Measurements from ENCODE around the gene SH2D6.
"Not testable (repeated sequence)": the region's sequence is repeated elsewhere in the genome, so short reads cannot be mapped to it uniquely, and the experiment has no call there.

The SH2D6 gene

GRCh38 chr2:85459771-85460170 lies 41.3 kb downstream of the SH2D6 start:
- H3K27me3 ChIP-seq (ENCODE audit: insufficient read depth, low read length), result no peaks in the 10 kb centered on the region
- H3K4me3 ChIP-seq (ENCODE audit: low read length), result no peak overlapping the region
- H2AFZ ChIP-seq (ENCODE audit: low read depth, low read length), result no peak overlapping the region
- no peaks in the 10 kb centered on the region for H3K4me1 ChIP-seq (ENCODE audit: insufficient read depth, low read length)
- H3K36me3 ChIP-seq (ENCODE audit: insufficient read depth, low read length), result no peaks in the 10 kb centered on the region
- H3K9me3 ChIP-seq (ENCODE audit: low read length), result no peaks in the 10 kb centered on the region

DNA sequence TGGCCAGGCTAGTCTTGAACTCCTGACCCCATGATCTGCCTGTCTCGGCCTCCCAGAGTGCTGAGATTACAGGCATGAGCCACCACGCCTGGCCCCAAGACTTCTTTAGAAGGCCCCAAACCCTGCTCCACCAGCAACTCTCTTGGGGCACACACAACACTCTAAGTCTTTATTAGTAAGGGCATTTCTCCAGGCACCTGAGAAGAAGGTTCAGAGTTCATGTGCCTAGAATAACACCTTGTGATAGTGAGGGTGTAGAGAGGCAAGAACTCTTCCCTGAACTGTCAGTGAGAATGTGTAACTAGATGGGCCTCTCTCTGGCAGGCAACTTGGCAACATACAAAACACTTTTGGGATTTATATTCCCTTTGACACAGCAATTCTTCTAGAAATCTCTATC lies 43.8 kb downstream of the SH2D6 start:
- no peaks in the 10 kb centered on the region for H3K9me3 ChIP-seq (ENCODE audit: low read length)
- H3K36me3 ChIP-seq (ENCODE audit: insufficient read depth, low read length), result no peaks in the 10 kb centered on the region
- H3K4me3 ChIP-seq (ENCODE audit: low read length), result no peak overlapping the region
- no peaks in the 10 kb centered on the region for H3K27me3 ChIP-seq (ENCODE audit: insufficient read depth, low read length)
- H2AFZ ChIP-seq (ENCODE audit: low read depth, low read length), result no peak overlapping the region
- no peaks in the 10 kb centered on the region for H3K4me1 ChIP-seq (ENCODE audit: insufficient read depth, low read length)

DNA sequence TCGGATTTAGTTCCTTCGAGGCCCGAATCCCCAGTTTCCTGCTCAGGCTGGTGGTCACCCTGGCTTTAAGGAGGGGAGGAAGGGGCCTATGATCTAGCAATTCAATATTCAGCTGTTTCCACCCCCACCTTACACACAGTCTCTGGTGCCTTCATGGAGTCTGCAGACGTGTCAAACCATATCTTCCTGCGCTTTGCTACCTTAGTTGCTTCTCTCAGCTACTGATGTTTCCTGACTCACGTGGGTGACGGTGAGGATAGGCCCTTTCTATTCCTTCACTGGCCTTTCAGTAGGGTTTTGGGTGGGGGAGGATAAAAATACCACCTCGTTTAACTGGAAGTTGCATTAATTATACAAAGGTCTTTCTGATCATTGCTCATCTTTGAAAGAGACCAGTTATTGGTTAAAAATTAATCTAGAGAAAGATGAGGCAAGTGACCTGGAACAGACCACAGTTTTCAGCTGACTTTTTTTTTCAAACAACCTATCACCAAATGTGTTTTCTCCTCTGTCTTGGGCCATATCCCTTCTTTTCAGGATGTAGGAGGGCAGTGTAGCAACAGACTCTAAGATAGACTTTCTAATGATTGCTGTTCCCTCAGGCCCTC lies 49.7 kb downstream of the SH2D6 start:
- H3K36me3 ChIP-seq (ENCODE audit: insufficient read depth, low read length), result no peaks in the 10 kb centered on the region
- no peaks in the 10 kb centered on the region for H3K4me1 ChIP-seq (ENCODE audit: insufficient read depth, low read length)
- no peaks in the 10 kb centered on the region for H3K9me3 ChIP-seq (ENCODE audit: low read length)
- no peak overlapping the region for H3K4me3 ChIP-seq (ENCODE audit: low read length)
- no peak overlapping the region for H2AFZ ChIP-seq (ENCODE audit: low read depth, low read length)
- H3K27me3 ChIP-seq (ENCODE audit: insufficient read depth, low read length), result no peaks in the 10 kb centered on the region

- Histone ChIP-seq H3K4me1 (ENCODE audit: insufficient read depth, low read length) (no peaks in the 10 kb centered on the region), H3K9me3 (ENCODE audit: low read length) (no peaks in the 10 kb centered on the region)
Observed at GRCh38 chr2:85468704-85469349, 50.3 kb downstream of the SH2D6 start.

DNA sequence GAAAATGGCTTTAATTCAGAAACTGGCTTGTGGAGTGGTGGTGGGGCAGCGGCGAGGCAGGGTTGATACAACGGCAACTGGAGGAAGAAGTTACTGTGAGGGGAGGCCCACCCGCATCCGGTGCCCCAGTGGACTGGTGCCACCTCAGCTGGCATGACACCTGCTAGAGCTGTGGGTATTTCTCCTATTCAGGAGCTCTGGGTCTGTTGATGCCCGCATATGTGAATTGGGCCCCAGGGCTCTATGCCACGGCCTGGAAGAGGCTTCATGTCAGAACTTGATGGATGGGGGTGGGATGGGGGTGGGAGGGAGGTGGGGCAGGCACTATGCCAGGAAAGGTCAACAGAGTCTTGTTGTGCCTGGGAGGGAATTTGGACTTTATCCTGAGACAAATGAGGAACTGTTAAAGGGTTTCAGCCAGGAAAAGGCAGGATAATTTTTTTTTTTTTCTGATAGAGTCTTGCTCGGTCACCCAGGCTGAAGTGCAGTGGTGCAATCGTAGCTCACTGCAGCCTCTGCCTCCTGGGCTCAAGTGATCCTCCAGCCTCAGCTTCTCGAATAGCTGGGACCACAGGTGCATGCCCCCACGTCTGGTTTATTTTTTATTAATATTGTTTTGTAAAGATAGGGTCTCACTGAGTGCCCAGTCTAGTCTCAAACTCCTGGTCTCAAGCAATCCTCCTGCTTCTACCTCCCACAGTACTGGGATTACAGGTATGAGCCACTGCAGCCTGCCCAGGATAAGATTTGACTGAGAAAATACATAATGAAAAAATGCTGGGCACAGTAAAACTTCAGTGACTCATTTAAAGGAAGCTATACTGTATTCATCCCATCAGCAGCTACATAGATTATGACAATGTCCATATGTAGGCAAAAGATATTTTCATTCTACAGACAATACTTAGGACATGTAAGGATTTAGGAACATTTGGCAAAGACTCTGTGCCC lies 52.6 kb downstream of the SH2D6 start:
- no peak overlapping the region for H2AFZ ChIP-seq (ENCODE audit: low read depth, low read length)
- no peaks in the 10 kb centered on the region for H3K27me3 ChIP-seq (ENCODE audit: insufficient read depth, low read length)
- H3K36me3 ChIP-seq (ENCODE audit: insufficient read depth, low read length), result no peaks in the 10 kb centered on the region
- H3K9me3 ChIP-seq (ENCODE audit: low read length), result no peaks in the 10 kb centered on the region
- H3K4me1 ChIP-seq (ENCODE audit: insufficient read depth, low read length), result peaks cover 7% of the 10 kb centered on the region
- H3K4me3 ChIP-seq (ENCODE audit: low read length), result no peak overlapping the region

More at GRCh38 chr2:85468704-85469349, 50.3 kb downstream of the SH2D6 start:
- Histone ChIP-seq H3K4me3 (ENCODE audit: low read length) (no peak overlapping the region), H2AFZ (ENCODE audit: low read depth, low read length) (no peak overlapping the region), H3K36me3 (ENCODE audit: insufficient read depth, low read length) (no peaks in the 10 kb centered on the region), H3K27me3 (ENCODE audit: insufficient read depth, low read length) (no peaks in the 10 kb centered on the region)

GRCh38 chr2:85472261-85472660 lies 53.7 kb downstream of the SH2D6 start:
- peaks cover 15% of the 10 kb centered on the region for H3K4me1 ChIP-seq (ENCODE audit: insufficient read depth, low read length)
- H2AFZ ChIP-seq (ENCODE audit: low read depth, low read length), result no peak overlapping the region
- no peak overlapping the region for H3K4me3 ChIP-seq (ENCODE audit: low read length)
- no peaks in the 10 kb centered on the region for H3K9me3 ChIP-seq (ENCODE audit: low read length)
- H3K36me3 ChIP-seq (ENCODE audit: insufficient read depth, low read length), result no peaks in the 10 kb centered on the region
- no peaks in the 10 kb centered on the region for H3K27me3 ChIP-seq (ENCODE audit: insufficient read depth, low read length)

- Histone ChIP-seq H3K4me3 (ENCODE audit: low read length) (no peak overlapping the region), H3K9me3 (ENCODE audit: low read length) (no peaks in the 10 kb centered on the region), H3K36me3 (ENCODE audit: insufficient read depth, low read length) (no peaks in the 10 kb centered on the region), H3K27me3 (ENCODE audit: insufficient read depth, low read length) (no peaks in the 10 kb centered on the region), H3K4me1 (ENCODE audit: insufficient read depth, low read length) (peaks cover 21% of the 10 kb centered on the region), H2AFZ (ENCODE audit: low read depth, low read length) (peak overlapping the region; percentile 6)
Observed at GRCh38 chr2:85475799-85476490, 57.4 kb downstream of the SH2D6 start.

DNA sequence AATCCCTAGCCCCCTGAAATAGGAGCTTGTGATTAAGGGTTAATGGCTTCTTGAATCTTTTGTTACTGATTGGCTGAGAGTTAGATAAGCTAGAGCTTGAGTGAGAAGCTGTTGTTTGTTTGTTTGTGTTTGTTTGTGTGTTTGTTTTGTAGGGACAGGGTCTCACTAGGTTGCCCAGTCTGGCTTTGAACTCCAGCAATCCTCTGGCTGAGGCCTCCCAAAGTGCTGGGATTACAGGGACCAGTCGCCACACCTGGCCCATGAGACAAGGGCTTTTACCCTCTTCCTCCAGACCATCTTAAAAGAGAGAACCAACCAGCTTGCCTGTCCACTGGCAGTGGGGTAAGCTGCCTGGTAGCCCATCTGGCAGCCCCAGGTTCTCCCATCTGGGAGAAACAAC lies 58.1 kb downstream of the SH2D6 start:
- no peaks in the 10 kb centered on the region for H3K36me3 ChIP-seq (ENCODE audit: insufficient read depth, low read length)

GRCh38 chr2:85477884-85478283 lies 59.4 kb downstream of the SH2D6 start:
- Histone ChIP-seq H3K27me3 (ENCODE audit: insufficient read depth, low read length) (no peaks in the 10 kb centered on the region), H3K4me1 (ENCODE audit: insufficient read depth, low read length) (peaks cover 21% of the 10 kb centered on the region), H3K9me3 (ENCODE audit: low read length) (no peaks in the 10 kb centered on the region), H2AFZ (ENCODE audit: low read depth, low read length) (no peak overlapping the region), H3K4me3 (ENCODE audit: low read length) (no peak overlapping the region), H3K36me3 (ENCODE audit: insufficient read depth, low read length) (no peaks in the 10 kb centered on the region)

More for the DNA sequence above, 58.1 kb downstream of the SH2D6 start:
- no peaks in the 10 kb centered on the region for H3K27me3 ChIP-seq (ENCODE audit: insufficient read depth, low read length)
- no peak overlapping the region for H3K4me3 ChIP-seq (ENCODE audit: low read length)
- peaks cover 21% of the 10 kb centered on the region for H3K4me1 ChIP-seq (ENCODE audit: insufficient read depth, low read length)
- peak overlapping the region; percentile 6 for H2AFZ ChIP-seq (ENCODE audit: low read depth, low read length)
- H3K9me3 ChIP-seq (ENCODE audit: low read length), result no peaks in the 10 kb centered on the region

- no peak overlapping the region for H3K4me3 ChIP-seq (ENCODE audit: low read length)
- H3K36me3 ChIP-seq (ENCODE audit: insufficient read depth, low read length), result no peaks in the 10 kb centered on the region
- H3K27me3 ChIP-seq (ENCODE audit: insufficient read depth, low read length), result no peaks in the 10 kb centered on the region
- H2AFZ ChIP-seq (ENCODE audit: low read depth, low read length), result no peak overlapping the region
- H3K4me1 ChIP-seq (ENCODE audit: insufficient read depth, low read length), result peaks cover 6% of the 10 kb centered on the region
- H3K9me3 ChIP-seq (ENCODE audit: low read length), result no peaks in the 10 kb centered on the region
Observed at GRCh38 chr2:85481818-85482777, 63.6 kb downstream of the SH2D6 start.

- not testable (repeated sequence) for H2AFZ ChIP-seq (ENCODE audit: low read depth, low read length); H3K36me3 ChIP-seq (ENCODE audit: insufficient read depth, low read length); H3K9me3 ChIP-seq (ENCODE audit: low read length); H3K27me3 ChIP-seq (ENCODE audit: insufficient read depth, low read length); H3K4me3 ChIP-seq (ENCODE audit: low read length); H3K4me1 ChIP-seq (ENCODE audit: insufficient read depth, low read length)
Observed at GRCh38 chr2:85484615-85485014, 66.1 kb downstream of the SH2D6 start.

- H3K27me3 ChIP-seq (ENCODE audit: insufficient read depth, low read length), result no peaks in the 10 kb centered on the region
- no peaks in the 10 kb centered on the region for H3K36me3 ChIP-seq (ENCODE audit: insufficient read depth, low read length)
- H3K4me1 ChIP-seq (ENCODE audit: insufficient read depth, low read length), result no peaks in the 10 kb centered on the region
Observed at GRCh38 chr2:85485815-85486214, 67.3 kb downstream of the SH2D6 start.

More at GRCh38 chr2:85485815-85486214, 67.3 kb downstream of the SH2D6 start:
- no peaks in the 10 kb centered on the region for H3K9me3 ChIP-seq (ENCODE audit: low read length)
- no peak overlapping the region for H3K4me3 ChIP-seq (ENCODE audit: low read length)
- H2AFZ ChIP-seq (ENCODE audit: low read depth, low read length), result no peak overlapping the region
